Smooth muscle cell of the brain vasculature (primary cell): ENCODE results near the gene ZNF497.
"Not testable (repeated sequence)": the region's sequence is repeated elsewhere in the genome, so short reads cannot be mapped to it uniquely, and the experiment has no call there.

Experiments
- DNase-seq: peaks from one replicate; pipeline ENCODE4 v3.0.0-alpha.2; 2012; ENCODE audit warnings: low read depth, low spot score

ZNF497 gene

GRCh38 chr19:58362272-58362994, at the start of gene ZNF497:
ZNF497 (minus strand) TSS chr19:58362751; CDS start chr19:58357635, 5,116 bp downstream.
- DNase-seq: peak; percentile 89

- DNase-seq: no peak
Measured at GRCh38 chr19:58409010-58409790, 46.6 kb upstream of the ZNF497 start.

GRCh38 chr19:58408152-58409009, 45.8 kb upstream of the ZNF497 start, which contains the start of gene ZNF584:
ZNF584 (plus strand) TSS chr19:58408649; CDS start chr19:58409148, 499 bp downstream.
- DNase-seq: peak; percentile 79

GRCh38 chr19:58407658-58408151, 45.2 kb upstream of the ZNF497 start:
- no peak for DNase-seq

- no peak for DNase-seq
Measured at GRCh38 chr19:58406818-58407657, 44.5 kb upstream of the ZNF497 start.

GRCh38 chr19:58403920-58404478, 41.4 kb upstream of the ZNF497 start:
- not testable (repeated sequence) for DNase-seq

GRCh38 chr19:58401840-58402421, 39.4 kb upstream of the ZNF497 start:
- DNase-seq: no peak

GRCh38 chr19:58400916-58401839, 38.6 kb upstream of the ZNF497 start:
- DNase-seq: peak; percentile 99

GRCh38 chr19:58400316-58400915, 37.9 kb upstream of the ZNF497 start:
- no peak for DNase-seq

- no peak for DNase-seq
Measured at GRCh38 chr19:58399903-58400302, 37.4 kb upstream of the ZNF497 start.

- no peak for DNase-seq
Measured at GRCh38 chr19:58398545-58398944, 36.0 kb upstream of the ZNF497 start.

GRCh38 chr19:58398087-58398486, 35.5 kb upstream of the ZNF497 start:
- DNase-seq: no peak

GRCh38 chr19:58397533-58398037, 35.0 kb upstream of the ZNF497 start:
- DNase-seq: no peak

- DNase-seq: no peak
Measured at GRCh38 chr19:58396691-58397532, 34.4 kb upstream of the ZNF497 start.

GRCh38 chr19:58395979-58396627, 33.6 kb upstream of the ZNF497 start:
- no peak for DNase-seq

GRCh38 chr19:58395220-58395978, 32.8 kb upstream of the ZNF497 start, which contains the start of gene RNF225:
RNF225 (plus strand) TSS chr19:58395656; CDS start chr19:58396090, 434 bp downstream.
- DNase-seq: no peak
